ENCODE measurements around the gene KCNC3. TPM values are rescaled to one million over a fixed set of nuclear protein-coding genes. Genes with fewer than 3 reads are reported as not detected.

KCNC3 gene
- polyA plus RNA-seq, 1 donor from 2014 or later, result 0.97 TPM

DNA sequence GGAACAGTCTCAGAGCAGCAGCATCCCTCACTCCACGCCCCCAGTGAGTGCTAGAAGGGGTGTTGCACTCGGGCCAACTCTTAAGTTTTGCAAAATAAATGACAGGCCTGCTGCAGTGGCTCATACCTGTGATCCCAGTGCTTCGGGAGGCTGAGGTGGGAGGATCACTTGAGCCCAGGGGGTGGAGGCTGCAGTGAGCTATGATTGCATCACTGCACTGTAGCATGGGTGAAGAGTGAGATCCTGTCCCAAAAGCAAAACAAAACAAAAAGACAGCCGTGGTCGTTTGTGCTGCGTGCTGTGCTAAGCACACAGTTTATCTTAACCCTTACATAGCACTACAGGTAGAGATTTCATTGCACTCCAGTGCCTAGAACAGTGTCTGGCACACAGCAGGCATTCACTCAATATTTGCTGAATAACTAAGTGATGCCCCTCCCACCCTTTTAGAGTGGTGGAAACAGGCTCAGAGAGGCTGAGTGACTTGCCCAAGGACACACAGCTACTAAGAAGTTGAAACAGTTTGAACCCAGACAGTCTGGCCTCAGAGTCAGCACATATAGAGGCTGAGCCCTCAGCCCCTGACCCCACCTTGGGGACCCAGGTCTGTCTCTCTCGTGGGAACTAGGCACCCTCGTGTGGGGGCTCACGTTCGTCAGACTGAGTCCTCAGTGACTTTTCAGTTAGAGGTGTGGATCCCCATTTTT, 18.3 kb downstream of the KCNC3 start:
- no peaks in the 10 kb centered on the region for H3F3A ChIP-seq (ENCODE audit: insufficient read depth, low read length, poor library complexity, severe bottlenecking)
- no peak overlapping the region for H2AFZ ChIP-seq (ENCODE audit: low read depth, low read length)
- H3K27ac ChIP-seq (ENCODE audit: low read length), result no peak overlapping the region
- no peak overlapping the region for H3K4me2 ChIP-seq (ENCODE audit: low read length)
- H3K36me3 ChIP-seq (ENCODE audit: insufficient read depth, low read length), result no peaks in the 10 kb centered on the region
- peaks cover 31% of the 10 kb centered on the region for H3K27me3 ChIP-seq (ENCODE audit: insufficient read depth, low read depth, low read length)
- no peak for TF ChIP-seq CTCF (IDR thresholded peaks at IDR 0.05; ENCODE audit: poor library complexity, severe bottlenecking)
- no peak overlapping the region for H3K4me3 ChIP-seq (ENCODE audit: low read length)
- no peaks in the 10 kb centered on the region for H3K9me2 ChIP-seq (ENCODE audit: insufficient read depth, low read length)
- H4K20me1 ChIP-seq (ENCODE audit: insufficient read depth), result no peaks in the 10 kb centered on the region
- H3K9me3 ChIP-seq (ENCODE audit: low read length), result peaks cover 5% of the 10 kb centered on the region
- H3K79me2 ChIP-seq (replicated peaks; ENCODE audit: insufficient read depth, low read length), result no peaks in the 10 kb centered on the region
- H3K9ac ChIP-seq (ENCODE audit: low read length), result no peak overlapping the region

DNA sequence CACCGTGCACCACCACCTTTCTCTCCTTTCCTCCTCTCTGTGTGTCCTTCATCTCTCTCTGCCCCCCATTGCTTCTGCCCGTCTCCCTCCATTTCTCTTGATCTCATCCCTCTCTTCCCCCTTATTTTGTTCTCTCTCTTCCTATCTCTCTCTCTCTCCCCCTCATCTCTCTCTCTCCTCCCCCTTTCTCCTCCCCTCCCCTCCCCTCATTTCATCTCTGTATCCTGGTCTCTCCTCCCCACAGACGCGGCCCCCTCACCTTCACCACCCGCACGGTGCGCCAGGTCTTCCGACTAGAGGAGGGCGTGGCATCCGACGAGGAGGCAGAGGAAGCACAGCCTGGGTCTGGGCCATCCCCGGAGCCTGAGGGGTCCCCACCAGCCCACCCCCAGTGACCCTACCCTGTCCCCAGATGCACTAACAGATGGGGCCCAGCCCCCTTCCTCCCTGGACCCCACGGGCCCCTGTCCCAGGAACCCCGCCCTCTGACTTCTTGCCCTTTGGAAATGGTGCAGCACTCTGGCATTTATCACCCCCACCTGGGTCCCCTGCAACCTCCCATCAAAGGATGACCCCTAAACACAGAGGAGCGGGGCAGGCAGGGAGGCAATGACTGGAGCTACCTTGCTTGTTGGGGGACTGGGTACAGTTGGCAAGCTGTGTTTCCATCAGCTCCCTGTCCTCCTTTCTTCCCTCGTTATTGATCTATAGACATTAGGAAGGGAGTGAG, 19.6 kb downstream of the KCNC3 start:
- Histone ChIP-seq H3K9ac (ENCODE audit: low read length) (no peak overlapping the region), H3K4me3 (ENCODE audit: low read length) (no peak overlapping the region), H3K36me3 (ENCODE audit: insufficient read depth, low read length) (no peaks in the 10 kb centered on the region), H3K9me3 (ENCODE audit: low read length) (peaks cover 5% of the 10 kb centered on the region), H2AFZ (ENCODE audit: low read depth, low read length) (no peak overlapping the region), H4K20me1 (ENCODE audit: insufficient read depth) (no peaks in the 10 kb centered on the region), H3K79me2 (replicated peaks; ENCODE audit: insufficient read depth, low read length) (no peaks in the 10 kb centered on the region), H3K9me2 (ENCODE audit: insufficient read depth, low read length) (no peaks in the 10 kb centered on the region), H3F3A (ENCODE audit: insufficient read depth, low read length, poor library complexity, severe bottlenecking) (no peaks in the 10 kb centered on the region), H3K4me2 (ENCODE audit: low read length) (no peak overlapping the region), H3K27me3 (ENCODE audit: insufficient read depth, low read depth, low read length) (peaks cover 24% of the 10 kb centered on the region), H3K27ac (ENCODE audit: low read length) (no peak overlapping the region)
- TF ChIP-seq CTCF (IDR thresholded peaks at IDR 0.05; ENCODE audit: poor library complexity, severe bottlenecking) (no peak), EZH2 (IDR thresholded peaks at IDR 0.05; ENCODE audit: borderline replicate concordance, insufficient read depth, low read length, poor library complexity, severe bottlenecking) (no peak), SMC3 (conservative IDR thresholded peaks at IDR 0.05; ENCODE audit: poor library complexity) (no peak), MXI1 (conservative IDR thresholded peaks at IDR 0.05; ENCODE audit: poor library complexity, severe bottlenecking) (no peak), EP300 (conservative IDR thresholded peaks at IDR 0.05; ENCODE audit: poor library complexity, severe bottlenecking) (no peak), RAD21 (conservative IDR thresholded peaks at IDR 0.05) (no peak), TAF1 (IDR thresholded peaks at IDR 0.05; ENCODE audit: low read depth) (no peak), POLR2AphosphoS5 (IDR thresholded peaks at IDR 0.05) (no peak)
- TF ChIP-seq, protein P1, sequence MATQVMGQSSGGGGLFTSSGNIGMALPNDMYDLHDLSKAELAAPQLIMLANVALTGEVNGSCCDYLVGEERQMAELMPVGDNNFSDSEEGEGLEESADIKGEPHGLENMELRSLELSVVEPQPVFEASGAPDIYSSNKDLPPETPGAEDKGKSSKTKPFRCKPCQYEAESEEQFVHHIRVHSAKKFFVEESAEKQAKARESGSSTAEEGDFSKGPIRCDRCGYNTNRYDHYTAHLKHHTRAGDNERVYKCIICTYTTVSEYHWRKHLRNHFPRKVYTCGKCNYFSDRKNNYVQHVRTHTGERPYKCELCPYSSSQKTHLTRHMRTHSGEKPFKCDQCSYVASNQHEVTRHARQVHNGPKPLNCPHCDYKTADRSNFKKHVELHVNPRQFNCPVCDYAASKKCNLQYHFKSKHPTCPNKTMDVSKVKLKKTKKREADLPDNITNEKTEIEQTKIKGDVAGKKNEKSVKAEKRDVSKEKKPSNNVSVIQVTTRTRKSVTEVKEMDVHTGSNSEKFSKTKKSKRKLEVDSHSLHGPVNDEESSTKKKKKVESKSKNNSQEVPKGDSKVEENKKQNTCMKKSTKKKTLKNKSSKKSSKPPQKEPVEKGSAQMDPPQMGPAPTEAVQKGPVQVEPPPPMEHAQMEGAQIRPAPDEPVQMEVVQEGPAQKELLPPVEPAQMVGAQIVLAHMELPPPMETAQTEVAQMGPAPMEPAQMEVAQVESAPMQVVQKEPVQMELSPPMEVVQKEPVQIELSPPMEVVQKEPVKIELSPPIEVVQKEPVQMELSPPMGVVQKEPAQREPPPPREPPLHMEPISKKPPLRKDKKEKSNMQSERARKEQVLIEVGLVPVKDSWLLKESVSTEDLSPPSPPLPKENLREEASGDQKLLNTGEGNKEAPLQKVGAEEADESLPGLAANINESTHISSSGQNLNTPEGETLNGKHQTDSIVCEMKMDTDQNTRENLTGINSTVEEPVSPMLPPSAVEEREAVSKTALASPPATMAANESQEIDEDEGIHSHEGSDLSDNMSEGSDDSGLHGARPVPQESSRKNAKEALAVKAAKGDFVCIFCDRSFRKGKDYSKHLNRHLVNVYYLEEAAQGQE (IDR thresholded peaks at IDR 0.05; ENCODE audit: borderline replicate concordance), result no peak
